ENCODE results near the gene DCUN1D2.
"Not testable (repeated sequence)": the region's sequence is repeated elsewhere in the genome, so short reads cannot be mapped to it uniquely, and the experiment has no call there.

DCUN1D2 gene

DNA sequence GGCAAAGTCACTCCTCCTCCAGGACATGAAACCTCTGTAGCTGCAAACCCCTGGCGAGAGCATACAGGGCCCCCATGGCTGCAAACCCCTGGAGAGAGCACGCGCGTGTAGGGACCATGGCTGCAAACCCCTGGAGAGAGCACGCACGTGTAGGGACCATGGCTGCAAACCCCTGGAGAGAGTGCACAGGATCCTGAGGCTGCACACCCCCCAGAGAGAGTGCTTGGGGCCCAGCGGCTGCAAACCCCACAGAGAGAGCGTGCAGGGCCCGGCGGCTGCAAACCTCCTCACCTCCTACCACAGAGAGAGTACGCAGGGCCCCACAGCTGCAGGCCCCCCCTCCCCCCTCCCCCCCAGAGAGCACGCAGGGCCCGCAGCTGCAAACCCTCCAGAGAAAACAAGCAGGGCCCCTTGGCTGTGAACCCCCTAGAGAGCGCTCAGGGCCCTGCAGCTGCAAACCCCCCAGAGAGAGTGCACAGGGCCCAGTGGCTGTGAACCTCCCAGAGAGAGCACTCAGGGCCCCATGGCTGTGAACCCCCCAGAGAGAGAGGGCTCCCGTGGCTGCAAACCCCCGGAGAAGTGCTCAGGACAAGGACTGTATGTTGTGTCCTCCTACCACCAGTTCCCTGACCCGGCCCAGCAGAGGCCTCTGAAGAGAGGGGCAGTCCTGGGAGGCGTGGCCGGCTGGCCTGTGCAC is 44.6 kb downstream of the DCUN1D2 start:
- DNase-seq (ENCODE audit: low read depth) = no peak

DNA sequence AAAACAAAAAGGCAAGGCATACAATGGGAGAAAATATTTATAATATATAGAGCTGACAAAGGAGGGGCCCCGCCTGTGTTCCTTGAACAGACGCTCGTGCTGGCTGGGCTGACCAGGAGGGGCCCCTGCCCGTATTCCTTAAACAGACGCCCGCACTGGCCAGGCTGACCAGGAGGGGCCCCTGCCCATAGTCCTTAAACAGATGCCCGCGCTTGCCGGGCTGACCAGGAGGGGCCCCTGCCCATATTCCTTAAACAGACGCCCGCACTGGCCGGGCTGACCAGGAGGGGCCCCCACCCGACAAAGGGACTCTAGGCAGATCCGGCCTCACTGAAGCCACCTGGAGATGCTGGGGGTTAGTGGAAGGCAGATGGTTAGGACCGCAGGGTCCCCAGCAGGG is 46.5 kb downstream of the DCUN1D2 start:
- DNase-seq (ENCODE audit: low read depth) = no peak

DNA sequence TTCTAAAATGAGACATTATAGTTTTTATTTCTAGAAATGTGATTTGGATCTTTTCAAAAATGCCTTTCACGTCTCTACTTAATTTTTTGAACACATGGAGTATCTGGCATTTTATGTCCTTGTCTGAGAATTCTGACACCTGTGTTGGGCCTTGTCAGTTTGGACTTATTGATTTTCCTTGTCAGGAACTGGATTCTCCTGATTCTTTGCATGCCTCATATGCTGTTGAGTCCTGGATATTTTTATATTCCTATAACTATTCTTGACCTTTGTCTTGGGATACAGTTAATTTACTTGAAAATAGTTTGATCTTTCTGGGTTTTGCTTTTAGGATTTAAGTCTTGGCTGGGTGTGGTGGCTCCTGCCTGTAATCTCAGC is 47.5 kb downstream of the DCUN1D2 start:
- no peak for DNase-seq (ENCODE audit: low read depth)

DNA sequence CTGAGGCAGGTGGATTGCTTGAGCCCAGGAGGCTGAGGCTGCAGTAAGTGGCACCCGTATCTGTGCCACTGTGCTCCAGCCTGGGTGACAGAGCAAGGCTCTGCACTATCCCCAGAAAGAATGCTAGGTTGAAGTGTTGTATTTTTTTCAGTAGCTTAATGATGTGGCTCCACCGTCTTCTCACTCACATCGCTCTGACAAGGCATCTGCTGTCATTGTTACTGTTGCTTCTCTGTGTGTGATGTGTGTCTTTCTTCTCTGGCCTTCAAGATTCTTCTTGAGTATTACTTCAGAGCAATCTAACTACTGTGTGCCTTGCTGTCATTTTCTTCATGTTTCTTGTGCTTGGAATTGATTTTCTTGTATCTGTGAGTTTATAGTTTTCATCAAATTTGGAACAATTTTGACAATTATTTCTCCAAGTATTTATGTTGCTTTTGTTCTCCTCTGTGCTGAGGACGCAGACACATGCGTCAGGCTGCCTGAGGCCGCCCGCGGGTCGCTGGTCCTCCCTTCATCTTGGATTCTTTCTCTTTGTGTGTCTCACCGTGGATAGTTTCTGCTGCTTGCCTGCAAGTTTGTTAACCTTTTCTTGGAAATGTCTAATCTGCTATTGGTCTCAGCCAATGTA is 48.0 kb downstream of the DCUN1D2 start:
- no peak for DNase-seq (ENCODE audit: low read depth)

DNA sequence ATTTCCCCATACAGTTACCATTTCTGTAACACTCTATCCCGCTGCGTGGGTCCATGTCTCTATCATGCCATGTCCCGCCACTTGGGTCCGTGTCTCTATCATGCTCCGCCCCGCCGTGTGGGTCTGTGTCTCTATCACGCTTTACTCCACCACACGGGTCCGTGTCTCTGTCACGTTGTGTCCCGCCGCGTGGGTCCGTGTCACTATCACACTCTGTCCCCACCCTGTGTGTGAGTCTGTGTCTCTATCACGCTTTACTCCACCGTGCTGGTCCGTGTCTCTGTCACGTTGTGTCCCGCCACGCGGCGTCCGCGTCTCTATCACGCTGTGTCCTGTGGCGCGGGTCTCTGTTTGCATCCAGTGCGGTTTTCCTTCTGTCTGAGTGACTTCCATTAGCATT is 48.9 kb downstream of the DCUN1D2 start:
- no peak for DNase-seq (ENCODE audit: low read depth)

DNA sequence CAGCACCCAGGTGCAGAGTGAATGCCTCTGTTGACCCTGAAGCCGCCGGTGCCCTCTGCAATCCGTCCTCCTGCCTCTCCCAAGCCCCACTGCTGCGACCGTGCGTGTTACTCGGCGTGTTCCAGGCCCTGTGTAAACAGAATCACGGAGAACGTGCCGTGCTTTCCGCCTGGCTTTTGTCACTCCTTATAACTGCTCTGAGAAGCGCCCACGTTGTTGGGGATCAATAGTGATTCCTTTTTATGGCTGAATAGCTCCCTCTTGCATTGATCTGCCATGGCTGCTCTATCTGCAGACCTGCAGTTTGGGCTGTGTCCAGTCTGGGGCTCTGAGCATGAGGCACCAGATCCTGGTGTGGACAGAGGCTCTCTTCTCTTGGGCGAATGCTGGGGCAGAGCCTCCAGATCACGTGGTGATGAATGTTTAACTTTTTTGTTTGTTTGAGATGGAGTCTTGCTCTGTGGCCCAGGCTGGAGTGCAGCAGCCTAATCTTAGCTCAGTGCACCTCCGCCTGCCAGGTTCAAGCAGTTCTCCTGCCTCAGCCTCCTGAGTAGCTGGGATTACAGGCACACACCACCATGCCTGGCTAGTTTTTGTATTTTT is 53.0 kb downstream of the DCUN1D2 start:
- no peak for DNase-seq (ENCODE audit: low read depth)

DNA sequence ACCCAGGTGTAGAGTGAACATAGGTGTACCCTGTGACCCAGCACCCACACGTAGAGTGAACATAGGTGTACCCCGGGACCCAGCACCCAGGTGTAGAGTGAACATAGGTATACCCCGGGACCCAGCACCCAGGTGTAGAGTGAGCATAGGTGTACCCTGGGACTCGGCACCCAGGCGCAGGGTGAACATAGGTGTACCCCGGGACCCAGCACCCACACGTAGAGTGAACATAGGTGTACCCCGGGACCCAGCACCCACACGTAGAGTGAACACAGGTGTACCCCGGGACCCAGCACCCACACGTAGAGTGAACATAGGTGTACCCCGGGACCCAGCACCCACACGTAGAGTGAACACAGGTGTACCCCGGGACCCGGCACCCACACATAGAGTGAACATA is 53.6 kb downstream of the DCUN1D2 start:
- DNase-seq (ENCODE audit: low read depth) = not testable (repeated sequence)

DNA sequence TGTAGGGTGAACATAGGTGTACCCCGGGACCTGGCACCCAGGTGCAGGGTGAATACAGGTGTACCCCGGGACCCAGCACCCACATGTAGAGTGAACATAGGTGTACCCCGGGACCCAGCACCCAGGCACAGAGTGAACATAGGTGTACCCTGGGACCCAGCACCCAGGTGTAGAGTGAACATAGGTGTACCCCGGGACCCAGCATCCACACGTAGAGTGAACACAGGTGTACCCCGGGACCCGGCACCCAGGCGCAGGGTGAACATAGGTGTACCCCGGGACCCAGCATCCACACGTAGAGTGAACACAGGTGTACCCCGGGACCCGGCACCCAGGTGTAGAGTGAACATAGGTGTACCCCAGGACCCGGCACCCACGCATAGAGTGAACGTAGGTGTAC is 54.6 kb downstream of the DCUN1D2 start:
- DNase-seq (ENCODE audit: low read depth) = not testable (repeated sequence)

DNA sequence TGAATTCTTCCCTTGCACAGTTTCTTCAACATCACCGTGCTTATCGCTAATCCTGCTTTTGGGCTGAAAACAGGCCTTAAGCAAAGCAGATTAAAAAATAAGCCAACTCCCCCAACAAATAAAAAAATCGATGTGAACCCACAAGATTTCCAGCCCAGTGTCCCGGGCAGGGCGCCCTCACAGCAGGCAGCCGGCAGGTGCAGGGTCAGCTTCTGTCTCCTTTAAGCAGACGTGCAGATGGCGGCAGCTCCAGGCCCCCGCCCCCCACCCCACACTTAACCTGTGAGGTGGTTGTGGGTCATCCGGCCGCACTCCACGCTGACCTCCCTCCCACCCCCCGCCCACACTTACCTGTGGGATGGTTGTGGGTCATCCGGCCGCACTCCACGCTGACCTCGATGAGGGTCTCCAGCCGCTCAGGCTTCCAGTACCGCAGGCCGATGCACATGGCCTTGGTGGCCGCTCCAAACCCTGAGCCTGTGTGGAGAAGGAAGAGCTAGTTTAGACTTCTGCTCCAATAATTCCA is 57.1 kb downstream of the DCUN1D2 start:
- no peak for DNase-seq (ENCODE audit: low read depth)

DNA sequence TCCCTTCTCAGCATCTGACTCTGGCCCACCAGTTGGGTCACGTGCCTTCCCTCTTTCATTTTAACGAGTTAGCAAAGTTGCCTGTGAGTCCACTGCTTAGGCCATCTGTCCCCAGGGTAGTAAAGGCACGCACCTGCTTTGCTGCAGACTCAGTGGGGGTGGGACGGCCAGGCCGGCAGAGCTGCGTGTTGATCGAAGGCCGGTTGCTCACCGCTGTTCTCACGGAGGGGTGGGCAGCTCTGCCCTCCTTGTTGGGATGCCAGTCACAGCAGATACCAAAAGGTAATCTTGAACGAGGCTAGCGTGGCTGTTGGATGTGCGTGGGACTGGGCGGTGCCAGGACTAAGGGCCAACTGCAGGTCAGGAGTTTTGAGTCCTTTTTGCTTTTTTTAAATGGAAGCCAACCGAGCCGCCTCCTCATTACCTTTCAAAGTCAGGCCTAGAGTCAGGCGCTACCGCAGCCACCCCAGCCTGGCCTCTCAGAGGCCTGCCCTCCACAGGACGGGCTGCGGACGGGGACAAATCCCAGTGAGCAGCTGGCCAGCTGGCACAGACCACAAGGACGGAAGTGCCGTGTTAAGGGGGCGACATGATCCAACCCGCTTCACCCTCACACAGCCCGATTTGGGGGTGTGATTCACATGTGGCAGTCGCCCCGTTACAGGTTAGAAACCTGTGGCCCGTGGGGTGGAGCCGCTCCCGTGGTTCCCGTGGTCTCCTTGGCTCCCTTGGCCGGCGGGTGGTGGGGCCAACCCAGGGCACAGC is 57.8 kb downstream of the DCUN1D2 start:
- DNase-seq (ENCODE audit: low read depth) = no peak

DNA sequence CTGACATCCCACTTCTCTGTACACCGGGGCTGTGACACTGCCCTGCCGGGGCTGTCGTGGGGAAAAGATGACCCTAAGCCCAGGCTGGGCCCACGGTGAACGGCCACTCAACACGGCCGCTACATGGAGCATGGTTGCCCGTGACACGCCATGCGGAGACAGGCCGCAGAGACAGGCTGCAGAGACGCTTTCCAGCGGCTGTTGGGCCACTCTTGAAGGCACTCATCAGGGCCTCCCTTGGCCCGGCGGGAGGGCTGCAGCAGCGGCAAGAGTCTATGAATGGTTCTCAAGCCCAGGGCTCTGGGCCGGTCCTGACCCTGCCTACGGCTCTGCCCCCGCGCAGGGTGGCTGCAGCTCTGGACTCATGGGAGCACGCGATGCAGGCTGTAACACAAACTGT is 59.3 kb downstream of the DCUN1D2 start:
- no peak for DNase-seq (ENCODE audit: low read depth)

DNA sequence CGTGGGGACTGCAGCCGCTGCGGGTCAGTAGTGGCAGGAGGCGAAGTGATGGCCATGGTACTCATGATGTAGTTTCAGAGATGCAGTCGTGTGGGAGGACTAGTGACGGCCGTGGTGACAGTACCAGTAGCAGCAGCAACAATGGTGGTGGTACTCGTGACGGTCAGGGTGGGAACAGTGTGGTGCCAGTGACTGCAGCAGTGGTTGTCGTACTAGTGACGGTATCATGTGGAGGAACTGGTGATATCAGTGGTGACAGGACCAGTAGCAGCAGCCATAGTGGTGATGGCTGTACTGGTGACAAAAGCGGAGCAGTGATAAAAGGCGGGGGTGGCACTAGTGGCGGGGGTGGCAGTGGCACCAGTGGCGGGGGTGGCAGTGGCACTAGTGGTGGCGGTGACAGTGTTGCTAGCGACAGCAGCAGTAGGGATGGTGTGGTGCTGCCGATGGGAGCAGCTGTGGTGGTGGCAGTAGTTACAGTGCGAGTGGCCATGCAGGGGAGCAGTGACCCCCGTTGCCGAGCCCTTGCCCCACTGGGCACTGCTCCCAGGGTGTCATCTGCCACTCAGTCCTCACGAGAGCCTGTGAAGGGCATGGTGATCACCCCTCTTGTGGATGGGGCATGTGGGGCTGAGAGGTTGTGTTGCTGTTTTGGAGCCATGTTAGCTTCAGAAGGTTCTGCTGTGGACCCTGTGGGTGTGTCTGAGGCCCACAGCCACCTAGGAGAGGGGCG is 60.0 kb downstream of the DCUN1D2 start:
- no peak for DNase-seq (ENCODE audit: low read depth)

DNA sequence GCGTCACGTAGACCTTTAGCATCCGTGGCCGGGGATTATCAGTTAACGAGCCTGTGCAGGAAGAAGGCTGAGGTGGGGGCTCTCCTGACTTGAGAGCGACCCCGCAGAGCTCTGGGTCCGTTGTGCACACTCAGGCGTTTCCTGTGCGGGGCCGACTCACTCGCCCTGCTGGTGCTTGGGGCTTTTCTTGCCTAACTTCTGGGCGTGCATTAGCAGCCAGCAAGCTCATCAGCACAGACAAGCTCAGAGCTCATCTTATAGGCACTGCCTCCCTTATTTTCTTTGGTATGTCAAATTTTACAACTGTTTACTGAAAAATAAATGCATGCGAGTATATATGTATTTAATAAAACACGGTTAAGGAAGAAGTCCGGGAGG is 60.9 kb downstream of the DCUN1D2 start:
- DNase-seq (ENCODE audit: low read depth) = no peak

DNA sequence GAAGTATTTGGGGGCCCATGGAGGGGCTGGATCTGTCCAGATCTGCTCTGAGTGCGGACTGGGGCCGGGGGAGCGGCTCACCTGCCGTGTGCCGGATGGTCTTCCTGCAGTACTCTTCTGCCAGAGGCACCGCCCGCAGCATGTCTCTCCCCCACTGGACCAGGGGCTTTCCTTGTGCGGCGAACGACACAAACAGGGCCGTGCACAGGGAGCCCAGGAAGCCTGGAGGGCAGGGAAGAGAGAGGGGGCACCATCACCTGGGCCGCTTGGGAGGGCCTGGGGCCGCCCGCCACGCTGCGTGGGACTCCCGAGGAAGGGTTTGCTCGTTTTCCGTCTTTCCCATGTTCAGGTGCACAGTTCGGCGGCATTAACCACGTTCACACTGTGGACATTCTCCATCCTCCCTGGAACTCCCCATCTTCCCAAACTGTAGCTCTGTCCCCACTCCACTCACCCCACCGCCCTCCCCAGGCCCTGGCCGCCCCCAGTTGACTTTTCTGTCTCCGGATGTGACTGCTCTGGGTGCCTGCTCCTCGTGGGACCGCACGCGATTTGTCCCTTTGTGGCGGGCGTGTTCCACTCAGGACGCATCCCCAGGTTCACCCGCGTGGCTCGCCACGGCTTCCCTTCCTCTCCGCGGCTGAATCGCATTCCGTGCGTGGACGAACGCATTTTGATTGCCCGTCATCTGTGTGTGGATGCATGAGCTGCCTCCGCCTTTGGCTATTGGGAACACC is 61.5 kb downstream of the DCUN1D2 start:
- no peak for DNase-seq (ENCODE audit: low read depth)

DNA sequence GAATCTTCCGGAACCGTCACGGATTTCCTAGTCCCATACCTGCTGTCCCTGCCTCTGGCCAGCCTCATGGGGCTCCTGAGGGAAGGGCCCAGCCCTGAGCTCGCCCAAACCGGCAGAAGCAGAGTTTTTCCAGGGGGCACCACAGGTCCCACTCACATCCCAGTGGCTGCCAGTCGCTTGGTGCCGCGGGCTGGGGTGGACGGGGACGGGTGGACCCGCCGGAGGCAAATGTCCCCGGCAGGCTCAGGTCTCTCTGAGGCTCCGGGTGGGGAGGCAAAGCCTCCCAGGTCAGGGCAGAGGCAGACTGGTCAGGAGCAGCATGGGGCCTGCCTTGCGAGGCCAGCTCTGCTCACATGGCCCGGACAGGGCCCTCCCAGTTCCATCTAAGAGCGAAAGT is 62.0 kb downstream of the DCUN1D2 start:
- DNase-seq (ENCODE audit: low read depth) = no peak

DNA sequence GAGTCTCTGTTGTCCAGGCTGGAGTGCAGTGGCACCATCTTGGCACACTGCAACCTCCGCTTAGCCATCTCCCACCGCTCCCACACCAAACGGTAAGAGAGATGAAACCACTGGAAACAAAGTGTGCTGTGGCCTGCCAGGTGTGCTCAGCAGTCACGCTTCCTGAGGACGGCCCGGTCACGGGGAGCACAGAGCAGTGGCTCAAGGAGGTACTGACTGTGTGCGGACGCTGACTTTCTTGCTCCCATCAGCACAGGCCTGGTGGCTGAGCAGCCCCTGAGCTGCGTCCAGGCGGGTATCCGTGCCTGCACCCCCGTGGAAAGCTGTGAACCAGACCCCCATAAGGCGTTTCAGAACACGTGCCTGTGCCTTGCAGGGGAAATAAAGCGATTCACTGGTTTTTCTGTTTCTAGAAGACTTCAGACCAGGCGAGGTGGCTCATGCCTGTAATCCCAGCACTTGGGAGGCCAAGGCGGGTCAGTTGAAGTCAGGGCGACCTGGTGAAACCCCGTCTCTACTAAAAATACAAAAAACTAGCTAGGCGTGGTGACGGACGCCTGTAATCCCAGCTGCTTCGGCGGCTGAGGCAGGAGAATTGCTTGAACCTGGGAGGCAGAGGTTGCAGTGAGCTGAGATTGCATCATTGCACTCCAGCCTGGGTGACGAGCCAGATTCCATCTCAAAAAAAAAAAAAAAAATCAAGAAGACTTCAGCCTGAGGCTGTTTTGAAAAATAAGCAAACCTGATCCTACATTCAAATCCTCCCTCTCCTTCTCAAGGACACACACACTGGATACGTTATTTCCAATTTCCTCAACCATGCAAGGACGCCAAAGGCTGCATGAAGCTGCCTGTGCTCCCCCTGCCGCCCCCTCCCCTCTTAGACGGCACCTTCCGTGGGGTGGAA is 62.7 kb downstream of the DCUN1D2 start:
- peak; percentile 68 for DNase-seq (ENCODE audit: low read depth)

DNA sequence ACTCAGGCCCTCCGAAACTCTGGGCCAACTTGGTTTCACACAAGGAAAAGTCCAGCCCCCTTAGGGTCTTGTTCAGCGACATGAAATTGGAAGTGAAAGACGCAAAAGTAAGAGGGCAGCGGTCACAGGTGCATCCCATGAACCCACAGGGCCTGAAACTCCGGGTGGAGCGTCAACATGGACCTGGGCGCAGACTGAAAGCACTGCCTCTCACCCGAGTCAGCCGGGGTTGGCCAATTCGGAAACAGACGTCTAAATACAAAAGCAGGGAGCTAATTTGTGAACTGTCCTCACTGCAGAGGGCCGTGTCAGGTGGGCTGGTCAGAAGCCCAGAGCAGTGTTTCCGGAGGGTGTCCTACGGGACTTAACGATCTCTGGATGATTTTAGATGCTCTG is 63.9 kb downstream of the DCUN1D2 start:
- no peak for DNase-seq (ENCODE audit: low read depth)

DNA sequence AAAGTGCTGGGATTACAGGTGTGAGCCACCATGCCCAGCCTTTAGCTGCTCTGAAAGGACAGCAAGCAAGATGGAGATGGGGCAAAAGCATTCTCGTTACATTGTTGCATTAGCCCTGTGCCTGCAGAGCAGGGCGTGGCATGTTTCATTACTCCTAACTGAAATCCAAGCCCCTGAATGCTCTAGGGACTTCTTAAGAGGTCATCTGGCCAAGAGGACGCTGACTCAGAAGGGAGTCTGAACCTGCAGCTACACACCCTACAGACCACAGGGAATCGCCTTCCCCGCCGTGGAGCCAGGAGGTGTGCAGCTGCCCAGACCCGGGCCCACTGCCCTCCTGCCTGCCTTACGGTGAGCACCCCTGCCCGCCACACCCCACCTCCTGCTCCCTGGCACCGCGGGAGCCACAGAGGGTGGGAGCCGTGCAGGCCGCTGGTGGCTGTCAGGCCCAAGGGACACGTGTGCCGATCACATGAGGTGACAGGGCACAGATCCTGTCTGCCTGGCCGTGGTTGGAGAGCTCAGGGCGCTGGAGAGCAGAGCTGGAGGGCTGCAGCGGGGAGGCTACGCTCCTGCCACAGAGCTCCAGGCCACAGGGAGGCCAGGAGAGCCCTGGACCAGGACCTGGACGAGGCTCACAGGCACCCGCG is 64.4 kb downstream of the DCUN1D2 start:
- DNase-seq (ENCODE audit: low read depth) = peak; percentile 61

DNA sequence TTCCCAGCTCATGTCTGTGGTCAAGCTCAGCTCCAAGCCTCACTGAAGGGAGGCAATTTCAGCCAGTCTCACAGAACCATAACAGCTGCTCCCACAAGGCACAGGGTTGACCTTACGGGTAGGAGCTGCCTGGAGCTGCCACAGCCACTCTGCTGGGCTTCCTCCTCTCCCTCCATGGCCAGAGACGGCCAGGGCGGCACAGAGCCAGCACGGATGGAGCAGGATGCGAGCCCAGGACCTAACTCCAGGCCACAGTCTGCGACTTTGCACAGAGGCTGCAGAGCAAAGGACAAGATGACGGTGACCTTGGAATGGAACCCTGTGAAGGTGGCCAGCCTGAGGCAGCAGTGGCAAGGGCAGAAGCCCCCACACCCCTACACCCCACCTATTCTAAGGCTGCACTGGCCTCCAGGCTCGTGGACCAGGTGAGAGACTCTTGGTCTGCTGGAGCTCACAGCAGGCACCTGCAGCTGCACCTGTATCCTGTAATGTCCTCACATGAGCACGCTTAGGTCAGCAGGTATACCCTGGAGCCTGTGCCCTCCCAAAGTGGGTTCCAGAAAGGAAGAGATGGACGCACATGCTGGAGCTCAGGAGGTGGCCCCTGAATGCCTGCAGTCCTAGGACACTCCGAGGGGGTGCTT is 66.9 kb downstream of the DCUN1D2 start:
- no peak for DNase-seq (ENCODE audit: low read depth)

All from fibroblast of the conjunctiva (primary cell).